ENCODE data around the gene EYA2.
"Not testable (repeated sequence)": the region's sequence is repeated elsewhere in the genome, so short reads cannot be mapped to it uniquely, and the experiment has no call there.

The EYA2 gene

GRCh38 chr20:46897328-46897880 lies 2.8 kb downstream of the EYA2 start:
- no peak for DNase-seq

DNA sequence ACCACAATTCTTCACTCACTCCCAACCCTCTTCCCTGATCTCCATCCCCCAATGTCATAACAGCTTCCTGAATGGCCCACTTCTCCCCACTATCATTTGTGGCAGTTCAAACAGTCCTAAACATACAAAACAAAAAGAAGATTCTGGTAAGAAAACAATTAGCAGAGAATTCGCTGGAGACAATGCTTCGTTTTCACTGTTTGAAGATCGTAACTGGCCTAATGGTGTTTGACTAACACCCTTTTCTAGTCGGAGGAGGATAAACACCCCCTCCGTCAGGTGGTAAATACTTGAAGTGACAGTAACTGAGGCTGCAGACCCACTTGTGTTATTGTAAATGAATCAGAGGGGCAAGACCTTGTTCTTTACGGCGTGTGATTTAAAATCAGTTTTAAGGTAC lies 3.8 kb downstream of the EYA2 start:
- DNase-seq: no peak

DNA sequence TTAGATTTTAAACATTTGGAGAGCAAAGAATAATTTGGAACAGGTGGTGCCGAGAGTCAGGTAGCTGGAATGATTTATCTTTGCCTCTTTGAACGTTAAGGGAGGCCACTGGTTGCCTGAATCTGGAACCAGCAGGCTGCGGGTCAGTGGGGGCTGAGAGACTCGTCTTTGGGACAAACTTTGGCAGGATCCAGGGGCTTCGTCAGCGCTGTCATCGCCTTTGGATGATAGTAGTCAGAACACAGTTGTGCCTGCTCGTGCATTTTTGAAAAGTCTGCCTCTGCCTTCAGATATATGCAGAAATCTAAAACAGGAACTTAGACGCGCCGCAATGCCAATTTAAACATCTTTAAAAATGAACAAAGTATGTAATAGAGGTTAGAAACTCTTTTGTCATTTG lies 5.0 kb downstream of the EYA2 start:
- no peak for DNase-seq

GRCh38 chr20:46900086-46900485 lies 5.4 kb downstream of the EYA2 start:
- DNase-seq: no peak

DNA sequence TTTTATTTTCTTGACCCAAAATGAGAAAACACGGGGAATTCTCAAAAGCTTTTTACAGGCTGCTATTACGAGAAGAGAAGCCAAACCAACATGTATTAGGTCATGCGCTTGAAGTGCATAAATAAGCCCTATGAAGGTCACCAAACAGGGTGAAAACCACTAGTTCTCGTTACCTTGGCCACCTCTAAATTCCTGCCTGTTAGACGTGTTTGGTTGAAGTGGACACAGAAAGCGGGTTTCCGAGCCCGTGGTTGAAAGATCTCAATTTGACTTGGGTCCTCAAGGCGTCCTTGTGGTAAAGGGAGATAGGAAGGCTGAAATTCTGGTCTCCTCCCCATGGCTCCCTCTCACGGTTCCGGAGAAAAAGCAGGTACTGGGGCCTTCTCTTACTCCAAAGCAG lies 6.2 kb downstream of the EYA2 start:
- DNase-seq: no peak

GRCh38 chr20:46901638-46902037 lies 7.0 kb downstream of the EYA2 start:
- no peak for DNase-seq

DNA sequence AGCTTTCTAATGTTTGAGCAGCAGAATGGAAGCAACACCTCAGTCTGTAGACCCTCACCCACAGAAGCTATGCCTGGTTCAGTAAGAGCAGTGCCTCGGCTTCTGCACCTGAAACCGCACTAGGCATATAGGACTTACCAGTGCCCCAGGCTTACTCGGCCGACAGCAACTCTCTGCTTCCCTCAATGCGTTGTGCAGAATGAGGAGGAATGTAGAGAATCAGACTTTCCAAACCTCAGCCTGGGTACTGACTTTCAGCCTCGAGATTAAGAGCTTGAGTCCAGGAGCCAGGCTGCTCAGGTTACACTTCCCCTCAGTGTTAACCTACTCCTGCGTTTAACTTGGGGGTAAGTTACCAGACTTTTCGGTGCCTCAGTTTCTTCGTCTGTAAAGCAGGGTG lies 8.6 kb downstream of the EYA2 start:
- no peak for DNase-seq

- no peak for DNase-seq
These were observed 9.3 kb downstream of the EYA2 start for GRCh38 chr20:46903937-46904336.

- no peak for DNase-seq
These were observed 10.9 kb downstream of the EYA2 start for GRCh38 chr20:46905364-46906125.

- DNase-seq: no peak
These were observed 18.8 kb downstream of the EYA2 start for GRCh38 chr20:46913329-46914044.

- DNase-seq: peak; percentile 70
These were observed 20.2 kb downstream of the EYA2 start for GRCh38 chr20:46914789-46915379.

DNA sequence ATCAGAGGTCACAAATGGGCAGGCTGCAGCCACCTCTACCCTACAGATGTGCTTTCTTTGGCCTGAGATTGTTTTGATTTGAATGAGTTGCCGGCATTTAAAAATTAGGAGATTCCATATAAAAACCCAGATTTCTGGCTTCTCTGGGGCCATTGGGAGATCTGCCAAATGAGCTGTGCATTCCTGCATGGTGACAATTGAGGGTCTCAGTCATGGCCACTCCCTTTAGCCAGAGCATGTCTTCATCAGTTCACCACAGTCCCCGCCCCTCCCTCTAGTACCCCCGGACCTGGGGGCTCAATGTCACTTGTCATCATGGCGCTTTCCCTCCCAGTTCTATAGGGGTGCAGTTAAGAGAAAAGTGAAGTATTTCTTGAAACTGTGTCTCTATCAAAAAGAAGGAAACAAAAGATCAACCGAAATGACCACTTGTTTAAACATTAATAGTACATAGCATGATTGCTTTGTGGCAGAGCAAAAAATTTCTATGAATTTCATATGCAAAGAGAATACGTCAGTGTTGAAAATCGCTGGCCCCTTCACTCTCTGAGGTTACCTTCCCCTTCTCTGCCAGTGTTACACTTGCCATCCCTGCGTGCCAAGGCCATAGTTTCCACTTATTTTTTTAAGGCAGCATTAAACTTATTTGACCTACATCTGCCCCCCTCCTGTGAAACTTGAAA lies 21.1 kb downstream of the EYA2 start:
- peak; percentile 47 for DNase-seq

- no peak for DNase-seq
These were observed 21.6 kb downstream of the EYA2 start for GRCh38 chr20:46916258-46916603.

- DNase-seq: no peak
These were observed 22.5 kb downstream of the EYA2 start for GRCh38 chr20:46917155-46917554.

GRCh38 chr20:46920114-46920513 lies 25.5 kb downstream of the EYA2 start:
- no peak for DNase-seq

GRCh38 chr20:46922841-46923240 lies 28.2 kb downstream of the EYA2 start:
- DNase-seq: not testable (repeated sequence)

DNA sequence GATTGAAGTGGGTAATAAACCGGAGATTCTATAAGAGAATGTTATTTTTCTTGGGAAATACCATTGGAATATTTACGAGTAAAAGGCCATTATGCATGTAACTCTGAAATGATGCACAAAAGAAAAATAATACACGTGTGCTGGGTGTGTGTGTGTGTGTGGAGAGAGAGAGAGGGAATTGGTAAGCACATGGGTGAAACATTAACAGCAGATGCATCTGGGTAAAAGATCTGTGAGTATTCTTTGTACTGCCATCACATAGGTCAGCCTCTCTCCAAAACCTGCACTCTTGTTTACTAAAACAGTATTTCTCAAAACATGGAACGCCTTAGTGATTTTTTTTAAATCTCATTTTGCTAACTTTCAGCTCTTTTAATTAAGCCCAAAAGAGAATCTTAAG lies 28.9 kb downstream of the EYA2 start:
- DNase-seq: no peak

- DNase-seq: peak; percentile 58
These were observed 34.0 kb downstream of the EYA2 start for GRCh38 chr20:46928580-46929132.

GRCh38 chr20:46929902-46930301 lies 35.3 kb downstream of the EYA2 start:
- DNase-seq: no peak

DNA sequence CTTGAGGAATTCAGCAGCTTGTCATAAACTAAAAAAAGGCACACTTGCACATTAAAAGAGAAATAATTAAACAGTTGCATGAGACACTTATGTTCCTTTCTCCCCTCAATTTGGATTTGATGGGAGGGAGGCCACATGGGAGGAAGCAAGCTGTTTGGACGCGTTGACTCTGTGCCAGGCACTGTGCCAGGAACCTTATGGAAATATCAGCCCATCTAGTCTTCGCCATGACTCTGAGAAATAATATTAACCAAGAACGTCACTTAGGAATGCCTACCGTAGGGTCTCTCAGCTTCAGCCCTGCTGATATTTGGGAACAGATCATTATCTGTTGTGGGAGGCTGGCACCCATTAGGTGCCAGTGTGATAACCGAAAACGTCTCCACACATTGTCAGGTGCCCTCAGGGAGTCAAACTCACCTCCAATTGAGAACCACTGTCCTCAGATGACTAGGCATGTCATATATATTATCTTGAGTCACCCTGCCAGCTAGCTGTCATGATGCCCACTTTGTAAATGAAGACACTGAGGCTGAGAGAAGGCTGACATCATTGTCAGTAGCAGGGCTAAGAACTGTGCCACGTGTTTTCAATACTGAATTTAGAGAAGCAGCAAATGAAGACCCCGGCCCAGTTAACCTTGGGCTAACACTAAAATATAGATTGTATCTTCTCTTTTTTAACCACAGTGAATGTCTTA lies 36.1 kb downstream of the EYA2 start:
- DNase-seq: peak; percentile 50

DNA sequence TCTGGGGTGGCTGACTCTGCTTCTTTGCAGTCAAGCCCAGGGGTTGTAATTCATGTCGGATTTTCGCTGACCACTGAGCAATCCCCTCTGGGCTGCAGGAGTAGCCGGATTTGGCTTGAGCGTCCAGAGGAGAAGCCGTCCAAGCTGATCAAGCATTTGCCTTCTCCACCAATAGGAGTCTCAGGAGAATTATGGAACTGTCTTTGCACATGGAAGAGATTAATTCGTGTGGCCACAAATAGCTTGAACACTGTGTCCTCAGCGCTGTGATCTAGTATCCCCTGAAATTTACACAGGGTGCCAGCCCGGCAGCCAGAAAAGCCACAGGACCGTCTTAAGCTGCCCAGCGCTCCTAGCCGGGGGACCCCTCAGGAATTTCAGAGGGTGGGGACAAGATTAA lies 37.1 kb downstream of the EYA2 start:
- peak; percentile 49 for DNase-seq

DNA sequence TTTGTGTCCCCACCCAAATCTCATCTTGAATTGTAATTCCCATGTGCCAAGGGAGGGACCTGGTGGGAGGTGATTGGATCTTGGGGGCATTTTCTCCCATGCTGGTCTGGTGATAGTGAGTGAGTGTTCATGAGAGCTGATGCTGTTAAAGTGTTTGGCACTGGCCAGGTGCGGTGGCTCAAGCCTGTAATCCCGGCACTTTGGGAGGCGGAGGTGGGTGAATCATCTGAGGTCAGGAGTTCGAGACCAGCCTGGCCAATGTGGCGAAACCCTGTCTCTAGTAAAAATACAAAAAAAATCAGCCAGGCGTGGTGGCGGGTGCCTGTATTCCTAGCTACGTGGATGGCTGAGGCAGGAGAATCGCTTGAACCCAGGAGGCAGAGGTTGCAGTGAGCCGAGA lies 37.8 kb downstream of the EYA2 start:
- DNase-seq: not testable (repeated sequence)
